ENCODE measurements around the gene ADGRL1.

Gene ADGRL1

DNA sequence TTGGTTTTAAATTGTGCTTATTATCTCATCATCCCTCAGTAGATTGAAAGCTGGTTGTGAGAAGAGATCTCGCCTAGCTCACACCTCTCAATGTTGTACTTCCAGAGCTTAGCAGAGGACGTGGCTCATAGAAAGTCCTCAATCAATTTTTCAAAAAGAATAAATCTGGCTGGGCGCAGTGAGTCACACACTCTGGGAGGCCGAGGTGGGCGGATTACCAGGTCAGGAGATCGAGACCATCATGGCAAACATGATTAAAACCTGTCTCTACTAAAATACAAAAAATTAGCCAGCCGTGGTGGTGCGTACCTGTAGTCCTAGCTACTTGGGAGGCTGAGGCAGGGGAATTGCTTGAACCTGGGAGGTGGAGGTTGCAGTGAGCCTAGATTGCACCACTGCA lies 64.9 kb downstream of the ADGRL1 start:
- in situ Hi-C loops (cut with MboI; ENCODE audit: low sequenced_read_pairs), result no loop called here
- no peak for DNase-seq (ENCODE audit: low spot score in 2 of 2)
- no peak overlapping the region for H3K4me3 ChIP-seq

DNA sequence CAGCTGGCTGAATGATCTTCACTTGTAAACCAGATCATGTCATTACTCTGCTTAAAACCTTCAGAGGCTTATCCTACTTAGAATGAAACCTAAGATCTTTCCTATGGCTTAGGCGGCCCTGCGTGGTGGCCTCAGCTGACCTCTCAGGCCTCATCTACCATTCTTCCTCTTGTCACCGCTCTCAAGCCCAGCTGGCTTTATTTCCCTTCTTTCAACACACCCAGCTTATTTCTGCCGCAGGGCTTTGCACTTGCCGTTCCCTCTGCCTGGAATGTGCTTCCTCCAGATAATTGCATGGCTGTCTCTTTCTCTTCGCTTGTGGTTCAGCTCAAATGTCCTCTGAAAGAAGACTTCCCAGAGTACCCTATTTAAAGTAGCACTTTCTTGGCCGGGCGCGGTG lies 66.0 kb downstream of the ADGRL1 start:
- in situ Hi-C loops (cut with MboI; ENCODE audit: low sequenced_read_pairs), result no loop called here
- H3K4me1 ChIP-seq, result peaks cover 21% of the 10 kb centered on the region
- H3K4me3 ChIP-seq, result no peak overlapping the region
- no peaks in the 10 kb centered on the region for H3K9me3 ChIP-seq
- peak; percentile 89 to 94 for DNase-seq (ENCODE audit: low spot score in 2 of 2)
- no peaks in the 10 kb centered on the region for H3K27me3 ChIP-seq (ENCODE audit: low read depth)
- H3K36me3 ChIP-seq (replicated peaks), result no peaks in the 10 kb centered on the region

More for the DNA sequence above, 64.9 kb downstream of the ADGRL1 start:
- Histone ChIP-seq H3K27me3 (ENCODE audit: low read depth) (no peaks in the 10 kb centered on the region), H3K4me1 (peaks cover 21% of the 10 kb centered on the region), H3K9me3 (no peaks in the 10 kb centered on the region), H3K36me3 (replicated peaks) (no peaks in the 10 kb centered on the region)

DNA sequence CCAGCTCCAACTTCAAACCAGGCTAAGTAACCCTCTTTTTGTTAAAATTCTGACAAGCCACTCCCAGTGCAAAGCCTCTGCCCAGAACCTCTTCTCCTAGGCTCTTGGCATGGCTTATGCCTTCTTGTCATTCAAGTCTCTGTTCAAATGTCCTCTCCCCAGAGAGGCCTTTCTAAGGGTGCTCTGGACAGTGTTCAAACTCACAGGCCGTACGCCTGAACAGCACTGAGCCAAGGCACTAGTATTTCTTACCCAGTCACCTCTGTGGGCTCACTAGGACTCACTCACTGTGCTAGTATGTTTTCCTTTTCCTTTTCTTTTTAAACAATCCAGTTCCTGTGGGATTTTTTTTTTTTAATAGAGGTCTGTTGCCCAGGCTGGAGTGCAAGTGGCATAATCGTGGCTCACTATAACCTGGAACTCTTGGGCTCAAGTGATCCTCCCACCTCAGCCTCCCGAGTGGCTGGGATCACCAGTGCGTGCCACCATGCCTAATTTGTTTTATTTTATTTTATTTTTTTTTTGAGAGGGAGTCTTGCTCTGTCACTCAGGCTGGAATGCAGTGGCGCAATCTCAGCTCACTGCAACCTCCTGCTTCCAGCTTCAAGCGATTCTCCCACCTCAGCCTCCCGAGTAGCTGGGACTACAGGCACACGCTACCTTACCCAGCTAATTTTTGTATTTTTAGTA lies 67.2 kb downstream of the ADGRL1 start:
- Histone ChIP-seq H3K4me1 (peaks cover 26% of the 10 kb centered on the region), H3K4me3 (no peak overlapping the region), H3K36me3 (replicated peaks) (peaks cover 4% of the 10 kb centered on the region; the same call in 1 of the 2 replicates), H3K9me3 (no peaks in the 10 kb centered on the region), H3K27me3 (ENCODE audit: low read depth) (no peaks in the 10 kb centered on the region)
- in situ Hi-C loops (cut with MboI; ENCODE audit: low sequenced_read_pairs), result no loop called here
- no peak for DNase-seq (ENCODE audit: low spot score in 2 of 2)

DNA sequence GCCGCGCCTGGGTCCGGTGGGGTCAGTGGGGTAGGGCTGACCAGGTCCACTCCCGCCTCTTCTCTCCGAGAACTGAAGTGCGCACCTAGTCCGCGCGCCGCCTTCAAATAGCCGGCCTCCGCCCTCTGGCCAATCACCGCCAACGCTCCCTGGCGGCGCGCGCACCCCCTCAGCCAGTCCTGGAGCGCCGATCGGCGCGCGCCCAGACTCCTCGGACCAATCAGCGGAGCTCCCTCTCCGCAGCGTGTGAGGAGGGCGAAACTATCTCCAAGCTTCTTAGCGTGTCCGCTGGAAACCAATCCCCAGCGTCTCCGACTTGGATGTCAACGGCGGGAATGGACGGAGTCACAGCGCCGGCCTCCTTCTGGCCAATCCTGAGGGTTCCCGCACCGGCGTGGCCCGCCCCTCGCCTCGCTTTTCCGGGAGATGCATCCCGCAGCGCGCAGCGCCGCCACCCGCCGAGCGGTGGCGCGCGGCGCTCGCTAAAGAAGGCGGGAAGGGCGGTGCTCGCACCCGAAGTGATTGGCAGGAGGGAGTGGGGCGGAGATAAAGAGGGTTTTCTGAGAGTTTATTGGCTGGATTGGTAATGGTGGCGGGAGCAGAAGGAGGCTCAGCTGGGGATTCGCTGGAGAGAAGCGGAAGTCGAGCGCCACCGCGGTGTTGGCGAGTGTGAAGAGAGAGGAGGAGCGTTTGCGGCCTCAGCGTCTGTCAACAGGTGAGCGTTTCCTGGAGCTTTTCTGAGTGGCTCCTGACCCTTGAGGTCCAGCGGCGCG lies 69.3 kb downstream of the ADGRL1 start, which contains the start of gene ASF1B:
Gene ASF1B, minus strand, starts transcription at position 81 of the 773 bp plus-strand sequence. CDS start 133 bp downstream, outside the sequence.
- no peaks in the 10 kb centered on the region for H3K9me3 ChIP-seq
- peaks cover 17% of the 10 kb centered on the region for H3K36me3 ChIP-seq (replicated peaks)
- peak within 1 kb of the TSS; percentile 75 for H3K4me3 ChIP-seq
- DNase-seq (ENCODE audit: low spot score in 2 of 2), result peak; percentile 99
- no peaks in the 10 kb centered on the region for H3K27me3 ChIP-seq (ENCODE audit: low read depth)
- peaks cover 26% of the 10 kb centered on the region for H3K4me1 ChIP-seq
- in situ Hi-C loops (cut with MboI; ENCODE audit: low sequenced_read_pairs), result no loop called here

DNA sequence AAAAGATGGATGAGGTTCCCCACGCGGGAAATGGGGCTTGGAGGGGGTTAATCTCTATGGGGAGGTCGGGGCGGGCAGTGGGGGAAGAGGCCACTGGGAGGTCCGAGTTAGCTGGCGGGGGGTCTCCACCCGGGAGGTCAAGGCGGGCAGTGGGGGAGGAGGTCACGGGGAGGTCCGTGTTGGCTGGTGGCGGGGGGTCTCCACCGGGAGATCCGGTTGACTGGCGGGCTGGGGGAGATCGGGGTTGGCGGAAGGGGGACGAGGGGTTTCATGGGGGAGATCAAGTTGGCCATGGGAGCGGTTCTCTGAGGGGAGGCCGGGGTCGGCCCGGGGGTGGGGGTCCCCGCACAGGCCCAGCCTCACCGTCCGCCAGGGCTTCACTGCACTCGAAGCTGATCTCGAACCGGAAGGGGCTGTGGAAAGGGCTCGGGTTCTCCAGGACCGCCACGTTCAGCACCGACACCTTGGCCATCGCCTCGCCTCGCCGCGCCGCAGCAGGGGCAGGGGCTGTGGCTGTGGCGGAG lies 69.9 kb downstream of the ADGRL1 start:
- H3K4me3 ChIP-seq, result peak overlapping the region; percentile 75
- in situ Hi-C loops (cut with MboI; ENCODE audit: low sequenced_read_pairs), result no loop called here
- H3K9me3 ChIP-seq, result no peaks in the 10 kb centered on the region
- H3K36me3 ChIP-seq (replicated peaks), result peaks cover 17% of the 10 kb centered on the region
- no peaks in the 10 kb centered on the region for H3K27me3 ChIP-seq (ENCODE audit: low read depth)
- H3K4me1 ChIP-seq, result peaks cover 26% of the 10 kb centered on the region
- no peak for DNase-seq (ENCODE audit: low spot score in 2 of 2)

DNA sequence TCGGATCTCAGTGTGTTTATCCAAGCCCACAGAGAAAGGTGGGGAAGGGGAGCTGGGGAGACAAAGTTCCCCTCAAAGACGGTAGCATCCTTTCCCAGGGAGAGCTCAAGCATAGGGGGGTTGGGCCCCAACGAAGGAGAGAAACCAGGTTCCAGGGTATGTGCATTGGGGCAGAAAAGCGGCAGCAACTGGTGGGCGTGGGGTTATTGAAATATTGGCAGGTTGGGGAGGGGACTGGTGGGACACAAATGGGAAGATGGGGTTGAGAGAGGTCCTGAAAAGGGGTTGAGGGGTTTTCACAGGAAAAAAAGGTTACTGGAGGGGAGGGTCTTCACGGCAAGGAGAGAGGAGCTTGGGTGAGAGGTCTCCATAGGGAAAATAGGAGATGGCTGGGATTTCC lies 70.6 kb downstream of the ADGRL1 start:
- peak overlapping the region; percentile 75 for H3K4me3 ChIP-seq
- no peak for DNase-seq (ENCODE audit: low spot score in 2 of 2)
- H3K36me3 ChIP-seq (replicated peaks), result peaks cover 17% of the 10 kb centered on the region
- in situ Hi-C loops (cut with MboI; ENCODE audit: low sequenced_read_pairs), result no loop called here
- H3K27me3 ChIP-seq (ENCODE audit: low read depth), result no peaks in the 10 kb centered on the region
- H3K4me1 ChIP-seq, result peaks cover 26% of the 10 kb centered on the region
- no peaks in the 10 kb centered on the region for H3K9me3 ChIP-seq

DNA sequence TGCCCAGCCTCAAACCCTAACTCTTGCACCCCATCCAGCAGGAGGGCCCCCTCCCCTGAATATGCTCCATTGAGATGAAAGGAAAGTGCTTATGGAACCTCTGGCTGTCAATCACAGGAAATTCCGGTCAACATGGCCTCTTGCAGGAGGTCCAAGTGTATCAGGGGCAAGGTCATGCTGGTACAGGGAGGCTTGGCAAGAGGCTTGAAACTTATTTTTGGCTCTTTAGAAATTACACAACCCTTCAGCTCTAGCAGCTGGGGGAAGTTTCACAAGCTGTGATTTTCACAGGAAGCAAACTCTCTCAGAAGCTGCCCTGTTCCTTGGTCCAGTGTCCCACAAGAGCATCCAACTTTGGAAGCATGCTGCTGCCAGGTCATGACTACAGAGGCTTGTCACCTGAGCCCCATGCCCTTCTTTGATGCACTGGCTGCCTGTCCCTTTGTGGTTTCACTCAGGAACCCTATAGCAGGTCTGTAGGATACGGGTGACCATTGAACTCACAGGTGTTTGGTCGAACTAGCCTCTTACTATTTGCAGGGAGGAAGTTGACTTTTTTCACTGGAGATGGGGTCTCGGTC lies 78.0 kb downstream of the ADGRL1 start:
- in situ Hi-C loops (cut with MboI; ENCODE audit: low sequenced_read_pairs), result no loop called here
- H3K27me3 ChIP-seq (ENCODE audit: low read depth), result no peaks in the 10 kb centered on the region
- no peak for DNase-seq (ENCODE audit: low spot score in 2 of 2)
- H3K9me3 ChIP-seq, result no peaks in the 10 kb centered on the region
- peaks cover 43% of the 10 kb centered on the region for H3K36me3 ChIP-seq (replicated peaks)
- no peaks in the 10 kb centered on the region for H3K4me1 ChIP-seq
- no peak overlapping the region for H3K4me3 ChIP-seq

DNA sequence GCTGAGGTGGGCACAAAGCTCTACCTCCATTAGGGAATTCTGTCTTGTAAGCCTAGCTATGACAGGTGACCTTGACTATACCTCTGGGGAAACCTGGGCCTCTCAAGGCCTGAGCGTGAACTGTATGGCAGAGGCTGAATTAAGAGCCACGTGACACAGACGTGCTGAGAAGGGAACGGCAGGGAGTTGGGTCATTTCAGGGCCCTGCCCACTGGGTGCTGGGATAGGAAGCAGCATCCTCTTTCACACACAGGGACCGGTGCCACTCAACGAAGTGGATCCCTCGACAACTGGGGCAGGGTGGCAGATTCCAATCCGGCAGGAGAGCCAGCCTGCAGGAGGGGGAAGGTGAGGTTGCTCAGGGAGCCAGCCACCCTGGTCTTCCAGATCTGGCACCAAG lies 78.8 kb downstream of the ADGRL1 start:
- no peak for DNase-seq (ENCODE audit: low spot score in 2 of 2)
- H3K9me3 ChIP-seq, result no peaks in the 10 kb centered on the region
- H3K36me3 ChIP-seq (replicated peaks), result peaks cover 38% of the 10 kb centered on the region
- in situ Hi-C loops (cut with MboI; ENCODE audit: low sequenced_read_pairs), result no loop called here
- no peaks in the 10 kb centered on the region for H3K4me1 ChIP-seq
- no peaks in the 10 kb centered on the region for H3K27me3 ChIP-seq (ENCODE audit: low read depth)
- no peak overlapping the region for H3K4me3 ChIP-seq

DNA sequence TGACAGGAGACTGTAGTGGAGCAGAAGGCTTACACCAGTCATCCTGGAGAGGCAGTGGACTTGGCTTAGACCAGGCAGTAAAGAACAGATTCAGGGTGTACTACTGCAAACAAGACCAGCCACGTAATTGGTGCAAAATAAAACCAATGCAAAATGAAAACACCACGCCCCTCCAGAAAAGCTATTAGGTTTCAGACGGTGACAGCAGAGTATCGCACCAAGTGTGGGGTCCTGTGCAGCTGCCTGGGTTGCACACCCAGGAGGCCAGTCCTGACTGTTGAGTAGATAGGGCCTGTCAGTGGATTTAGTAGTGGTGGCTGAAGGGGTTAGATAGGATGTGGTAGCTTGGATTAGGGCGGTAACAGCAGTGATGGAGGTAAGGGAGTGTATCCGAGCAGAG lies 83.0 kb downstream of the ADGRL1 start:
- H3K36me3 ChIP-seq (replicated peaks), result peaks cover 48% of the 10 kb centered on the region
- H3K27me3 ChIP-seq (ENCODE audit: low read depth), result no peaks in the 10 kb centered on the region
- H3K4me3 ChIP-seq, result no peak overlapping the region
- in situ Hi-C loops (cut with MboI; ENCODE audit: low sequenced_read_pairs), result no loop called here
- H3K9me3 ChIP-seq, result no peaks in the 10 kb centered on the region
- no peak for DNase-seq (ENCODE audit: low spot score in 2 of 2)
- H3K4me1 ChIP-seq, result peaks cover 5% of the 10 kb centered on the region; the same call in 1 of the 2 replicates

DNA sequence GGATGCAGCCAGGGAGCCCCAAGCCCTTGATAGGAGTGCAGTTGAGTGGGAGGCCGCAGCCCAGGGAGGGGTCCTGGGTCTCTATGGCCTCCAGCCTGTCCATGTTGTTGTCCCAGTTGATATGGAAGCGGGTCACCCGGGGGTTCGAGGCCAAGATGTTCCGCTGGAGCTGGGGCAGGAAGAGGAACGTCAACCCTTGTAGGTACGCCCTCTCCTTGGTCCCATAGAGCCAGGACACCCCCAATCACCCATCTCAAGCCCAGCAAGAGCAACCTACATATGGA lies 85.5 kb downstream of the ADGRL1 start:
- Histone ChIP-seq H3K4me3 (no peak overlapping the region), H3K36me3 (replicated peaks) (peaks cover 40% of the 10 kb centered on the region), H3K4me1 (peaks cover 12% of the 10 kb centered on the region), H3K9me3 (no peaks in the 10 kb centered on the region), H3K27me3 (ENCODE audit: low read depth) (no peaks in the 10 kb centered on the region)
- in situ Hi-C loops (cut with MboI; ENCODE audit: low sequenced_read_pairs), result no loop called here
- DNase-seq (ENCODE audit: low spot score in 2 of 2), result no peak

DNA sequence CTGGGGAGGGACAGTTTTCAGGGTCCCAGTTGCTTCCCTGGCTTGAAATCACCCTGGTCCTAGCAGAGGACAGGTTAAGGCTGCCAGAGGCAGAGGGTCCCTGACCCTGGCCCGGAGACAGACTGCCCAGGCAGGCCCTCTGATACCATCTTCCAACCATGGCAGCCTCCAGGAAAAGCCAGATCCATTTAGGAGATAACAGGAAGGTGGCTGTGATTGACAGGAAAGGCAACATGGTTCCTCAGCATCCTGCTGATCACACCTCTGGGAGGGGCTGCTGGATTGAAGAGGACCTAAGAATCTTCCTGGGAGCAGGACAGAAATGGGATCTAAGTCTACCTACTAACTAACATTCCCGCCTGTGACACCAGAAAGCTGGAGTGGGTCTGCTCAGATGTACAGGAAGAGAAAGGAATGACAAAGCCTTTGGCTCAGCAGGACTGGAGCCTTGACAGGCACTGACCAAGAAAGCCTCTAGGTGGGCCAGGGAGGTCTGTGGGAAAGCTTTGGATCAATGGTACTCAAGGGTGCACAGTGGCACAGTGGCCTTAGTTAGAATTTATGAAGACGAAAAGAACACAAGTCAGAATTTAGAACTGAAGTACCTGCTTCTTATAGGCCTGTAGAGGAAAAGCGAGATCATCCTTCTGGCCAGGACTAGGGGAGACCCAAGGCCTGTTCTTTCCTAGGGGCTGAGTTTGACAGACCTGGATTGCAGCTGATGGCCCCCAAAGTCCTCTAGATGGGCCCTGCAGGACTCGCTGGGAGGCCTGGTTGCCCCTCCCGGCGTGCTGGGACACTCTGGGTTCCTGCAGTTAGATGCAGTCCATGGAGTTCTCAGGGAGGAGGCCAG lies 86.1 kb downstream of the ADGRL1 start:
- in situ Hi-C loops (cut with MboI; ENCODE audit: low sequenced_read_pairs), result no loop called here
- DNase-seq (ENCODE audit: low spot score in 2 of 2), result no peak
- no peaks in the 10 kb centered on the region for H3K9me3 ChIP-seq
- no peaks in the 10 kb centered on the region for H3K27me3 ChIP-seq (ENCODE audit: low read depth)
- peaks cover 12% of the 10 kb centered on the region for H3K4me1 ChIP-seq
- peaks cover 34% of the 10 kb centered on the region for H3K36me3 ChIP-seq (replicated peaks)
- H3K4me3 ChIP-seq, result no peak overlapping the region

DNA sequence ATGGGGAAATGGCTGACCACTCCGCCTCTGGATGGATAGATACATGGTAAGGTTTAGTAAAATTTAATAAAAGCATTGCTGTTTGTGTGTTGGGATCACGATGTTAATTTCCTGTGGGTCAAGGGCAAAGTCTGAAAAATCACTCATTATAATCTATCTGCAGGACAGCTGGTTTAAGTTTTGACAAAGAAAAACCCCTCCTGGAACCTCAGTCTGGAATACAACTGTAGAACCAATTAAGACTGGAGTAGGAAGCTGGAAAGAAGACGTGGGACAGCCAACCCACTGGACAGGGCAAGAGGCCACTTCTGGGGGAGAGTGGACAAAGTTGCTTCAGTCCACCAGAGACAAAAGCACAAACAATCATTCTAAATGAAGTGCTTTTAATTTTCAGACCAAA lies 86.8 kb downstream of the ADGRL1 start:
- Histone ChIP-seq H3K36me3 (replicated peaks) (peaks cover 27% of the 10 kb centered on the region), H3K4me3 (no peak overlapping the region), H3K4me1 (peaks cover 12% of the 10 kb centered on the region), H3K9me3 (no peaks in the 10 kb centered on the region), H3K27me3 (ENCODE audit: low read depth) (no peaks in the 10 kb centered on the region)
- in situ Hi-C loops (cut with MboI; ENCODE audit: low sequenced_read_pairs), result no loop called here
- DNase-seq (ENCODE audit: low spot score in 2 of 2), result no peak
